GM18517 (cell line): Measurements from ENCODE around the gene BAG5.
"Not testable (repeated sequence)": the region's sequence is repeated elsewhere in the genome, so short reads cannot be mapped to it uniquely, and the experiment has no call there.

ENCODE experiments used
- ATAC-seq: cut with Tn5 transposase; IDR thresholded peaks from one replicate; pipeline ENCODE4 v1.9.1; 2021; ENCODE audit warnings: mild to moderate bottlenecking, moderate library complexity; ENCODE audit not compliant: unreplicated experiment

Gene BAG5

GRCh38 chr14:103524002-103524935 is 38.2 kb downstream of the BAG5 start:
- no peak for ATAC-seq

GRCh38 chr14:103523575-103523954 is 38.9 kb downstream of the BAG5 start:
- ATAC-seq: no peak

- no peak for ATAC-seq
Observed at GRCh38 chr14:103522649-103523574, 39.5 kb downstream of the BAG5 start, which contains the start of gene CKB. Gene CKB (minus strand): TSS chr14:103522830. CDS start chr14:103522493, 337 bp downstream.

- ATAC-seq: no peak
Observed at GRCh38 chr14:103521951-103522563, 40.4 kb downstream of the BAG5 start.

- no peak for ATAC-seq
Observed at GRCh38 chr14:103521438-103521950, 41.0 kb downstream of the BAG5 start.

GRCh38 chr14:103520657-103521437 is 41.6 kb downstream of the BAG5 start:
- ATAC-seq: no peak

GRCh38 chr14:103520269-103520656 is 42.2 kb downstream of the BAG5 start:
- ATAC-seq: no peak

- no peak for ATAC-seq
Observed at GRCh38 chr14:103519837-103520212, 42.6 kb downstream of the BAG5 start.

- no peak for ATAC-seq
Observed at GRCh38 chr14:103519043-103519836, 43.2 kb downstream of the BAG5 start.

- no peak for ATAC-seq
Observed at GRCh38 chr14:103518422-103519042, 43.9 kb downstream of the BAG5 start.

- ATAC-seq: no peak
Observed at GRCh38 chr14:103517721-103518421, 44.6 kb downstream of the BAG5 start.

GRCh38 chr14:103517174-103517566 is 45.3 kb downstream of the BAG5 start:
- ATAC-seq: no peak

- no peak for ATAC-seq
Observed at GRCh38 chr14:103516426-103517173, 45.9 kb downstream of the BAG5 start.

GRCh38 chr14:103514596-103515421 is 47.6 kb downstream of the BAG5 start:
- ATAC-seq: no peak

GRCh38 chr14:103512701-103513611 is 49.5 kb downstream of the BAG5 start:
- ATAC-seq: no peak

GRCh38 chr14:103512180-103512579 is 50.3 kb downstream of the BAG5 start:
- ATAC-seq: not testable (repeated sequence)
